A673 (cell line): Measurements from ENCODE around the gene ERAP2. TPM values are rescaled to one million over a fixed set of nuclear protein-coding genes. Genes with fewer than 3 reads are reported as not detected.
"Not testable (repeated sequence)": the region's sequence is repeated elsewhere in the genome, so short reads cannot be mapped to it uniquely, and the experiment has no call there.

Experiments used
- BruUV-seq: library from RNA; stranded (reverse); fragments of 400-500 nt; replicated peaks from 2 replicates; lab custom pipeline; 2021; lab: Mats Ljungman, UMichigan
- CTCF ChIA-PET: fragments of 300-600 bp; sonication (Branson Sonifier 250); formaldehyde crosslinking; loops from one replicate; lab custom pipeline; 2022; ENCODE audit warnings: antibody characterized with exemption; lab: Charles Lee
- POLR2A ChIA-PET: fragments of 300-600 bp; sonication (Branson Sonifier 250); formaldehyde crosslinking; loops from one replicate; lab custom pipeline; 2022; ENCODE audit warnings: antibody characterized with exemption; ENCODE audit not compliant: low non-redundant PET; lab: Charles Lee
- DNase-seq: peaks from one replicate; pipeline ENCODE4 v3.0.0-alpha.2; 2015; ENCODE audit warnings: low spot score
- H3K27ac ChIP-seq: fragments of 200-600 bp; sonication (generic); 2 replicates; pipeline ENCODE4 v1.5.1; 2016; ENCODE audit warnings: mixed run types, low read depth, mild to moderate bottlenecking, mixed read lengths, antibody characterized with exemption, low read length; ENCODE audit not compliant: poor library complexity, severe bottlenecking
- H3K27me3 ChIP-seq: fragments of 200-600 bp; sonication (generic); replicated peaks from 2 replicates; pipeline ENCODE4 v1.6.1; 2017; ENCODE audit warnings: mixed run types, low read depth, mild to moderate bottlenecking, mixed read lengths, antibody characterized with exemption, low read length; ENCODE audit not compliant: insufficient read depth, poor library complexity
- H3K36me3 ChIP-seq: fragments of 200-600 bp; sonication (generic); 2 replicates; pipeline ENCODE4 v1.6.1; 2016; ENCODE audit warnings: mixed run types, mild to moderate bottlenecking, mixed read lengths, antibody characterized with exemption, low read length; ENCODE audit not compliant: insufficient read depth, poor library complexity, severe bottlenecking
- H3K4me1 ChIP-seq: fragments of 200-600 bp; sonication (generic); 2 replicates; pipeline ENCODE4 v1.6.1; 2017; ENCODE audit warnings: mixed run types, mild to moderate bottlenecking, mixed read lengths, antibody characterized with exemption, low read length; ENCODE audit not compliant: insufficient read depth, poor library complexity, severe bottlenecking
- H3K4me3 ChIP-seq: fragments of 200-600 bp; sonication (generic); 2 replicates; pipeline ENCODE4 v1.5.1; 2016; ENCODE audit warnings: low read depth, mixed run types, mild to moderate bottlenecking, mixed read lengths, low read length; ENCODE audit not compliant: poor library complexity, severe bottlenecking
- H3K9me3 ChIP-seq: fragments of 200-600 bp; sonication (generic); 2 replicates; pipeline ENCODE4 v1.6.1; 2016; ENCODE audit warnings: mixed run types, low read depth, mild to moderate bottlenecking, mixed read lengths, antibody characterized with exemption, low read length; ENCODE audit not compliant: poor library complexity, severe bottlenecking
- CTCF ChIP-seq: fragments of 300-800, 200-600 bp; sonication (generic); conservative IDR thresholded peaks from 2 replicates; pipeline ENCODE4 v1.5.1; 2017; ENCODE audit warnings: low read depth, mild to moderate bottlenecking, antibody characterized with exemption, low read length, moderate library complexity, mixed read lengths
- EZH2 ChIP-seq: fragments of 200-600 bp; sonication (generic); IDR thresholded peaks from 2 replicates; pipeline ENCODE4 v1.6.1; 2017; ENCODE audit warnings: borderline replicate concordance, low read depth, mild to moderate bottlenecking, mixed read lengths, antibody characterized with exemption, low read length; ENCODE audit not compliant: poor library complexity, severe bottlenecking
- intact Hi-C: fragments of 100-400 bp; cut with micrococcal nuclease; formaldehyde crosslinking; loops from one replicate; pipeline ENCODE4 v1.10.0; 2022; ENCODE audit not compliant: unreplicated experiment
- total RNA-seq: library from RNA; stranded (reverse); gene quantifications from 2 replicates; pipeline ENCODE4 v1.2.3, GENCODE V29; 2021

The ERAP2 gene
- total RNA-seq, 1 experiment from 2014 or later = 2.6 TPM

GRCh38 chr5:96875791-96876291, 459 bp upstream of the ERAP2 start:
- Histone ChIP-seq H3K27ac (peak overlapping the region; percentile 26), H3K27me3 (no peaks in the 10 kb centered on the region), H3K36me3 (no peaks in the 10 kb centered on the region), H3K9me3 (no peaks in the 10 kb centered on the region), H3K4me1 (peaks cover 7% of the 10 kb centered on the region), H3K4me3 (peak overlapping the region; percentile 46)
- CTCF ChIA-PET = no interaction called here
- TF ChIP-seq CTCF (no peak), EZH2 (no peak)
- intact Hi-C loops = loop anchor here (5.0 kb wide), 1 partner anchor 61 kb away; the partner anchor contains the start of gene LNPEP
- POLR2A ChIA-PET = interaction anchor here (0.6 kb wide), 1 partner anchor 185 kb away, joined by 8 read pairs; no protein-coding TSS in a partner anchor
- no peak for DNase-seq
- no TSS peak for BruUV-seq

GRCh38 chr5:96876977-96877469, 723 bp downstream of the ERAP2 start:
- H3K27me3 ChIP-seq, H3K4me1 ChIP-seq, BruUV-seq, H3K9me3 ChIP-seq, H3K27ac ChIP-seq, DNase-seq, H3K36me3 ChIP-seq, POLR2A ChIA-PET: not testable (repeated sequence)
- intact Hi-C loops = loop anchor here (5.0 kb wide), 1 partner anchor 60 kb away; the partner anchor contains the start of gene LNPEP
- CTCF ChIA-PET = interaction anchor here (0.6 to 0.9 kb wide), 2 partner anchors 8 to 352 kb away, joined by 3 read pairs; no protein-coding TSS in a partner anchor
- H3K4me3 ChIP-seq = peak overlapping the region; percentile 46

GRCh38 chr5:96879665-96880064, 3.4 kb downstream of the ERAP2 start:
- ChIA-PET CTCF (no interaction called here), POLR2A (no interaction called here)

More at GRCh38 chr5:96879665-96880064, 3.4 kb downstream of the ERAP2 start:
- intact Hi-C loops = loop anchor here (5.0 kb wide), 1 partner anchor 58 kb away; the partner anchor contains the start of gene LNPEP
- no peak overlapping the region for H3K27ac ChIP-seq
- H3K9me3 ChIP-seq = no peaks in the 10 kb centered on the region
- TF ChIP-seq EZH2 (no peak), CTCF (no peak)
- no peaks in the 10 kb centered on the region for H3K27me3 ChIP-seq
- H3K4me3 ChIP-seq = no peak overlapping the region
- BruUV-seq = no TSS peak
- H3K4me1 ChIP-seq = peaks cover 7% of the 10 kb centered on the region
- H3K36me3 ChIP-seq = no peaks in the 10 kb centered on the region
- no peak for DNase-seq
